Astrocyte of the spinal cord (primary cell): ENCODE measurements around the gene FSHR.

Source experiments
- DNase-seq: peaks from one replicate; pipeline ENCODE4 v3.0.0; 2011; ENCODE audit warnings: low read depth, low spot score
- H3K4me3 ChIP-seq: 2 replicates; pipeline ENCODE4 v1.5.1; 2011; ENCODE audit warnings: low read depth, mild to moderate bottlenecking, low read length, moderate library complexity
- in situ Hi-C: cut with HindIII; loops from 2 replicates; pipeline ENCODE4 v1.10.0; 2017; ENCODE audit warnings: low sequenced_read_pairs
- TF ChIP-seq, protein P1 (sequence below): IDR thresholded peaks from 2 replicates; pipeline ENCODE4 v1.5.1; 2012; ENCODE audit warnings: low read depth, mild to moderate bottlenecking, low read length, inconsistent platforms

Gene FSHR

DNA sequence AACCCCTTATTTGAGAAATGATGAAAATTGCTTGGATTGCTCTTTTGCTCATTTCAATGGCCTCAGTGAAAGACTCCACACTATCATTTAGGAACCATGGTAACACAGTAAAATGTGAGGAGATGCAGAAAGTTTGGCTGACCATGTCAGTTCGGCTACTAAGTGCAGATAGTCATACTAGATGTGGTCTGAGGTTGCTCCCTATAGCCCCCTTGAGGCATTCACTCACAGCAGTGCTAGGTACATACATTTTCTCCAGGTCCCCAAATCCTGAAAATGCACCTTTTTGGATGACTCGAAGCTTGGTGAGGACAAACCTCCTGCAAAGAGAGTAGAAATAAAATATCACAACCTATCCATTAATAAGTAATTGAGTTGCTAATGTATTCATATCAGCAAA, 86.3 kb downstream of the FSHR start:
- in situ Hi-C loops = no loop called here
- no peak for DNase-seq
- H3K4me3 ChIP-seq = no peak overlapping the region
- TF ChIP-seq, protein P1, sequence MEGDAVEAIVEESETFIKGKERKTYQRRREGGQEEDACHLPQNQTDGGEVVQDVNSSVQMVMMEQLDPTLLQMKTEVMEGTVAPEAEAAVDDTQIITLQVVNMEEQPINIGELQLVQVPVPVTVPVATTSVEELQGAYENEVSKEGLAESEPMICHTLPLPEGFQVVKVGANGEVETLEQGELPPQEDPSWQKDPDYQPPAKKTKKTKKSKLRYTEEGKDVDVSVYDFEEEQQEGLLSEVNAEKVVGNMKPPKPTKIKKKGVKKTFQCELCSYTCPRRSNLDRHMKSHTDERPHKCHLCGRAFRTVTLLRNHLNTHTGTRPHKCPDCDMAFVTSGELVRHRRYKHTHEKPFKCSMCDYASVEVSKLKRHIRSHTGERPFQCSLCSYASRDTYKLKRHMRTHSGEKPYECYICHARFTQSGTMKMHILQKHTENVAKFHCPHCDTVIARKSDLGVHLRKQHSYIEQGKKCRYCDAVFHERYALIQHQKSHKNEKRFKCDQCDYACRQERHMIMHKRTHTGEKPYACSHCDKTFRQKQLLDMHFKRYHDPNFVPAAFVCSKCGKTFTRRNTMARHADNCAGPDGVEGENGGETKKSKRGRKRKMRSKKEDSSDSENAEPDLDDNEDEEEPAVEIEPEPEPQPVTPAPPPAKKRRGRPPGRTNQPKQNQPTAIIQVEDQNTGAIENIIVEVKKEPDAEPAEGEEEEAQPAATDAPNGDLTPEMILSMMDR = no peak

DNA sequence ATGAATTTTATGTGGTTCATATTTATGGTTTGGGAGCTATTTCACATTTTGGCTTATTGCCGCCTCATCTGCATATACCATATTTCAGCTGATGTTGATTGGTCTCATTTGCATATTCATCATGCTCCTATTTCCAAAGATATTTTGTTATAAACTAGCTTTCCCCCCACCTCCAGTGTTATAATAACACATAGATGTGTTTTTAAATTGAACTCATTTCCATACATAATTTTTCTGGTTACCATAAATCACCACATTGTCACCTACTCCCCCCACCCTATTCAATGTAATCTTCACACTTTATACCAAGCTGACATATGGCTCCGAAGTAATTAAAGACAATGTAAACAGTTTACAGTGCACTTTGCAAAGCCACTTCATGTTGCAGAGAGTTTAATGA, 101.2 kb downstream of the FSHR start:
- no peak for DNase-seq
- no peak overlapping the region for H3K4me3 ChIP-seq
- TF ChIP-seq, protein P1 = no peak
- in situ Hi-C loops = no loop called here

DNA sequence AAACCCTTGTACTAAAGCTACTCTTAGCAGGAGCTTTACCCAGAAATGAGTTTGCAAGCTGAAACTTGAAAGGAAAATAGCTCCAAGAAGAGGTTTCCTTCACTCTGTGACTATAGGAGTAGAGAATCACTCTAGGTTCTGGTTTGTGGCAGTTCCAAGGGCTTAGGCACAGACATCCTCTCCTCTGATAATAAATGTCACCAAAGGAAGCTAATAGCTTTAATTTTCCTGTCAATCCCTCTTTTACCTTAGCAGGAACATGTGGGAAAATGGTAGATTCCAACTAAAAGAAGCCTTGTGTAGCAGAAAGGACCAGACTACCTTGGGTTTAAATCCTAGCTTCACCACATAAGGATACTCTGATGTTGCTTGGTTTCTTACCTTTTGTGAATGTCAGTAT, 104.0 kb downstream of the FSHR start:
- in situ Hi-C loops = no loop called here
- DNase-seq = no peak
- H3K4me3 ChIP-seq = no peak overlapping the region
- TF ChIP-seq, protein P1 = no peak

DNA sequence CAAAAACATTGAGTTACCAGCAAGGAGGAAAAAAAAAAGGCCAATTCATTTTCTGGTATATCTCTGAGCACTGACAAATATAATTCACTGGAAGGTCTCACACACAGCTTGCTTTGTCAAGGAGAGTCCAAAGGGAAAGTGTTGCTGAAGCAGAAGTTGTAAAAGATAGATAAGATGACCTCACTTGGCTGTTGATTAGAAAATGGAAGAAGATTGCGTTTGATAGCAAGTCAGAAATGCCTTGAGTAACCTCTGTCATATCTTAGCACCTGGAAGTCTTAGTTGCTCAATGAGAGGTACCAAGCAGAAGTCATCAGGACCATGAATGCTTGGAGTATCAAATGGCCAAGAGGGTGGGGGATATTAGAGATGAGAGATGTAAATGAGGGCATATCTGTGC, 105.2 kb downstream of the FSHR start:
- H3K4me3 ChIP-seq = no peak overlapping the region
- no peak for DNase-seq
- in situ Hi-C loops = no loop called here
- TF ChIP-seq, protein P1 = no peak

DNA sequence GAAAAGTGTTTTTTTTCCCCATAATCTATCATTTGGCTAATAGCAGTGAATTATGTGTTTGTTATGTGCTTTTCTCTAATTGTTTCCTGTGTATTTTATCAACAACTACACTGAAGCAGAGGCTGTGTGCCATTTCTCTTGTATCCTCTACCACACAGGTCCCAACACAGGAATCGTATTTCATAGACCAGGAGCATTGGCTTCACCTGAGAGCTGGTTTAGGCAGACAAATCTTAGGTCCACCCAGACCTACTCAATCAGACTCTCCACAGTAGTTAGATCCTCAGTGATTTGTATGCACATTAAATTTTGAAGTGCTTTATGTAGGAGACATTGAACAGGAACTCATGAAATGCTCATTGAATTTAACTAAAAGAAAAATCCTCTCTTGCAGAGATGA, 109.2 kb downstream of the FSHR start:
- no peak for DNase-seq
- no peak overlapping the region for H3K4me3 ChIP-seq
- TF ChIP-seq, protein P1 = no peak
- in situ Hi-C loops = no loop called here

DNA sequence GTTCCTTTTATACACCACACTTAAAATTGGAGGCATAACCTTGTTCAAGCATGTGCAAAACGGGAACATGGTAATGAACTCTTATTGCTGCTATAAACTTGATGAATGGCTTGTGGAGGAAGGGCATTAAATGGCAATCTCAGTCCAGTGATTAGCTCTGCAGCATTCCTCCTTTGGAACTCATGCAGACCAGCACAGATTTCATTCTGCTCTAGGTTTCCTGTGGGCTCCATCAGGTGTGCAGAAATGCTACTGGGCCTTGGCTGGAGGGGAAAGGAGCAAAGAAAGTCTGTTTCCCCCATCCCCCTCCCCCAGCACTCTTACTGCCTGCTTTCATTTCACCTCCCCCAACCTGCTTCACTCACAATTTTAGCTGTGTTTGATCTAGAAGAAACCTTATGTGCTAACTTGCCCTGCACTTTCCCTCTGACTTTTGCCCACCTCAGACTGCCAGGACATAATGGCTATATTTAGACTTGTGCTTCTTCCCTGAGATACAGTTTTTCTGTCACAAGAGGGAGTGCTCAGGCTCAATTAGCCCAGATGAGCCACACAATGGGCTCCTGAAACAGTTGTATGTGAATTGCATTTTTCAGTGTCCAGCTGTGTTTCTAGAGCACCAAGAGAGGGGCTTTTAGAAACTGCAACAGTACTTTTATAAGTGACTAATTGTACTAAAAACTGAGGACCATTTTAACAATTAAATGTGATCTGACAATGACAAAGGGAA, 109.8 kb downstream of the FSHR start:
- in situ Hi-C loops = no loop called here
- no peak for DNase-seq
- no peak overlapping the region for H3K4me3 ChIP-seq
- TF ChIP-seq, protein P1 = no peak
